ENCODE results near the gene NHS. TPM values are rescaled to one million over a fixed set of nuclear protein-coding genes. Genes with fewer than 3 reads are reported as not detected.

Gene NHS
- total RNA-seq, 1 donor from 2014 or later: 8.3 TPM

DNA sequence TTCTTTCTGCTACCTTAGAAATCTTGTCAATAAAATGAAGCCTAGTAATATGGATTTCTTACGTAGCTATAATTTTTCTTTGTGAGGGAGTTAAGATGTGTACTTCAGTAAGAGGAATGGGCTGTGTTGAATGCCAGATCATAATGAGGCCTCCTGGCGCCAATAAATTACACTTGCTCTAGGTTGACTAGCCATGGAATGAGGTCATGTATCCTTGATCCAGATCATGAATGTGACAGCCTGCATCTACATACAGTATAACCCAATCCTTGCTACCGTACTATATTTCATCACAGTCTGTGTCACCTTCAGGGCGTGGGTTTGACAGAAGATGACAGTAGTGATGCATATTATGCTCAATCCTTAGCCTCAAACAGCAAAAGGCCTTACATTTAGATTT lies 36.2 kb downstream of the NHS start:
- intact Hi-C loops (cut with micrococcal nuclease): no loop called here
- no peaks in the 10 kb centered on the region for H3K9me3 Mint-ChIP-seq
- DNase-seq (ENCODE audit: low spot score): no peak
- no peaks in the 10 kb centered on the region for H3K27me3 Mint-ChIP-seq (ENCODE audit: low read depth)
- H3K4me3 Mint-ChIP-seq (ENCODE audit: low read depth): no peak overlapping the region
- H3K4me1 Mint-ChIP-seq (ENCODE audit: low read depth): peaks cover 2% of the 10 kb centered on the region
- no peak overlapping the region for H3K27ac Mint-ChIP-seq
- no peaks in the 10 kb centered on the region for H3K36me3 Mint-ChIP-seq (ENCODE audit: low read depth)

DNA sequence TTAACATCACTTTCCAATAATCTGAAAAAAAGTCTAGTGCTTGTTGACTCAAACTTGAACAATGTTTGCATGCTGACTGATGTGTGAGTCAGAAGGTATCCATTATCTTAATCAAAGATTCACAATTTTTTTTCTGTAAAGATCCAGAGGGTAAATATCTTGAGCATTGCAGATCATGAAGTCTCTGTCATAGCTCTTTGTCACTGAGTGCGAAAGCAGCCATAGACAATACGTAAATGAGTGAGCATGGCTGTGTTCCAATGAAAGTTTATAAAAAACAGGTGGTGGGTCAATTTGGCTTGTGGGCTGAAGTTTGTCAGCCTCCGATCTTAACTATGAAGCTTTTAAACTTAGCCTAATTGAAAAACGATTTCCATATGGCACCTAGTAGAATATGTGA lies 37.7 kb downstream of the NHS start:
- intact Hi-C loops (cut with micrococcal nuclease): no loop called here
- no peak for DNase-seq (ENCODE audit: low spot score)
- Mint-ChIP-seq H3K4me3 (ENCODE audit: low read depth) (no peak overlapping the region), H3K9me3 (no peaks in the 10 kb centered on the region), H3K27ac (no peak overlapping the region), H3K36me3 (ENCODE audit: low read depth) (no peaks in the 10 kb centered on the region), H3K4me1 (ENCODE audit: low read depth) (peaks cover 2% of the 10 kb centered on the region), H3K27me3 (ENCODE audit: low read depth) (no peaks in the 10 kb centered on the region)

DNA sequence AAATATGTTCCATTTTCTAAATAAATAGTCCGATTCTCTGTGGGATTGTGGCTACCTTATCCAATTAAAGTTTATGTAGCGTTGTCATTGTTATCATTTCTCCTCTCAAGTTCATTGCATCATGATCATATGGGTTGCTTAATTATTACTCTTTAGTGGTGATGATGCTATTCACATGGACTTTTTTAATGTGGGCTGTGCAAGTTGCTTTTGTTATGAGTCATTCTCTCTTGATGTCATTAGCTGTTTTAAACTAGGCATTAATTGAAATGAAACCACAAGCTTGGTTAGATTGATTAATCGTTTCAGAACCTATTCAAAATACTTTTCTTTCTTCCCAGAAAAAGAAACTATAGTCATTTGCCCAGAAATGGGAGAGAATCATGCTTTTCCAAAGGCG lies 38.2 kb downstream of the NHS start:
- Mint-ChIP-seq H3K27ac (no peak overlapping the region), H3K4me1 (ENCODE audit: low read depth) (peaks cover 2% of the 10 kb centered on the region), H3K4me3 (ENCODE audit: low read depth) (no peak overlapping the region), H3K36me3 (ENCODE audit: low read depth) (no peaks in the 10 kb centered on the region), H3K9me3 (no peaks in the 10 kb centered on the region), H3K27me3 (ENCODE audit: low read depth) (no peaks in the 10 kb centered on the region)
- DNase-seq (ENCODE audit: low spot score): no peak
- intact Hi-C loops (cut with micrococcal nuclease): no loop called here

DNA sequence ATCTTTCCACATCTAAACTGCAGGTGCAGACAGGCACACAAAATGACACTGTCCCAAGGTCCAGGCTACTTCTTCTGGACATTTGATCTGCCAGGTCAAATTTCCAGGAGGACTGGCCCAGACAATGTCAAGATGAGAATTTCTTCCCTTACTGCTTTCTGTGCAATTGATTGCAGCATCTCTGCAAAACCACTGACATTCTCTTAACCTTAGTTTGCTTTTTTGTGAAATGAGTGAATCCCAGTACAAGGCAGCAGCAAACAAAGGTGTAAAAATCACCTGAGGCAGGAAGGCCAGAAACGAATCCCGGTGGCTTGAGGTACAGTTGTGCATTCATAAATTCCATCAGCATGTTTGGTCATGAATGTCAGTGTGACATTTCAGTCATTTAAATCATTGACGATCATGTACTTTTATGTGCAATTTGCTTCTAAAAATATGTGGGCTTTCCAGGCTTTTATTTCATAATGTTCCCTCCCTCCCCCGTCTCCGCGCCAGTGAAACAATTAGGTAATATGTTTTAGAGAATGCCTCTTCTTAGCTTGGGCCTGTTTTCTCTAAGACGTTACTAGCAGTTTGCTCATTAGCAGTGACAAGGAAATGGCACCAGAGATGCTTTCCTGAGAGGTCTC lies 39.1 kb downstream of the NHS start:
- H3K36me3 Mint-ChIP-seq (ENCODE audit: low read depth): no peaks in the 10 kb centered on the region
- peaks cover 2% of the 10 kb centered on the region for H3K4me1 Mint-ChIP-seq (ENCODE audit: low read depth)
- intact Hi-C loops (cut with micrococcal nuclease): no loop called here
- no peak for DNase-seq (ENCODE audit: low spot score)
- no peaks in the 10 kb centered on the region for H3K9me3 Mint-ChIP-seq
- no peak overlapping the region for H3K4me3 Mint-ChIP-seq (ENCODE audit: low read depth)
- H3K27ac Mint-ChIP-seq: no peak overlapping the region
- H3K27me3 Mint-ChIP-seq (ENCODE audit: low read depth): no peaks in the 10 kb centered on the region

DNA sequence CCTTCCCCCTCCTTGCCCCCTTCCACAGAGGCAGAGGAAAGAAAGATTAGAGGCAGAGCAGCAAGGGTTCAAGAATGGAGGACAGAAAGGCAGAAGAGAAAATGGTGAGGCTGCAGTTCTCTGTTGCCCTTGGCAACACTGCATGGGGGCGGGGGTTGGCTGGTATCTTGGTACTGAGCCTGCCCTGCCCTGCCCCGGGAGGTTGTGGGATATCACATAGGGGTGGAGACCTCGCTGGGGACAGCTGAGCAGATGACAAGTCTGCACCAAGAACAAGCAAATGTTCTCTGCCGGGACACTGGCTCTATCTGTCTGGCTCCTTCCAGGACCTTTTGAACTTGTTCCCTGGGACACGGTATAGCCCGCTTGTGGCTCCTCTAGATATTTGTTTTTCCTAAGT lies 39.8 kb downstream of the NHS start:
- no peak overlapping the region for H3K27ac Mint-ChIP-seq
- DNase-seq (ENCODE audit: low spot score): no peak
- intact Hi-C loops (cut with micrococcal nuclease): no loop called here

DNA sequence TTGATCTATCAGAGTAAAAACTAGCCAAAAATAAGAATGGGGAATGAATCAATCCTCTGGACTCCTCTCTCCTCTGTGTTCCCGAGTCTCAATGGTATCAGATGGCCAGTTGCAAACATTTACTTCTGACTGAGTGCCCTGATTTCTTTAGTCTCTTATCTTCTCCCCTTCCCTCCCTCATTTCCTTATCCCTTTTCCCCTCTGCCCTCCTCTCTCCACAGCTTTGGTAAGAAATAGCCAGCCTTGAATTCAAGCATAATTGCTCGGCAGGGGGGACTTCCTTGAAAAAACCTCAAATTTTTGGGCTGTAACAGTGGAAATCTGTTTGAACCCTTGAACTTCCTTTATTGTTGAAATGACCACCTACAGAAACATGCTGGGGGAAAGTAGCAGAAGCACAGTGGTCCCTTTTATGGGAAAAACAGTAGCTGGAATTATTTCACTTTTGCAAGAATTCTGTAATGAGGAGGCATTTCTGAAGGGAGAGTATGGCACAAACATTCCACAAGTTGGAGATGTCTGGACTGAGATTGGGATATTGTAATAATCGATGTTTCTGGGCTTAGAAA lies 40.3 kb downstream of the NHS start:
- DNase-seq (ENCODE audit: low spot score): no peak
- no peaks in the 10 kb centered on the region for H3K36me3 Mint-ChIP-seq (ENCODE audit: low read depth)
- no peak overlapping the region for H3K4me3 Mint-ChIP-seq (ENCODE audit: low read depth)
- H3K4me1 Mint-ChIP-seq (ENCODE audit: low read depth): peaks cover 2% of the 10 kb centered on the region
- no peaks in the 10 kb centered on the region for H3K9me3 Mint-ChIP-seq
- H3K27ac Mint-ChIP-seq: no peak overlapping the region
- H3K27me3 Mint-ChIP-seq (ENCODE audit: low read depth): no peaks in the 10 kb centered on the region
- intact Hi-C loops (cut with micrococcal nuclease): no loop called here

More for the DNA sequence above, 39.8 kb downstream of the NHS start:
- no peaks in the 10 kb centered on the region for H3K9me3 Mint-ChIP-seq
- peaks cover 2% of the 10 kb centered on the region for H3K4me1 Mint-ChIP-seq (ENCODE audit: low read depth)
- H3K27me3 Mint-ChIP-seq (ENCODE audit: low read depth): no peaks in the 10 kb centered on the region
- H3K4me3 Mint-ChIP-seq (ENCODE audit: low read depth): no peak overlapping the region
- no peaks in the 10 kb centered on the region for H3K36me3 Mint-ChIP-seq (ENCODE audit: low read depth)

DNA sequence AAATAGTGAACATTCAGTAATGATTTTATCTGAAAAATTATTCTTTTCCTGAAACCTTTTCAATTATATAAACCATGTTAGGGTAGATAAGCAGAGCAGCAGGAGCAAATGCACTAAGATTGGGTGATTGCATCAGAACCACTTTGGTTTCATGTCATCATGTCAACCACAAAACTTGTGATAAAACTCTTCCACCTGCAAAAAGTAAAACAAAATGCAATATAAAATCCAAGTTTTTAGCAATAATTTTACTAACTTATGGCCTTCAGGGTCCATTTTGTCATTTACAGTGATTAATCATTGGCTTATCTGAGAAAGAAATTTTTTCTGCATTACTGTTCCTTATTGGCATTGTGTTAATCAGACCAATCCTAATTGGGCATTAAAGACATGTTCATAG lies 42.4 kb downstream of the NHS start:
- Mint-ChIP-seq H3K4me1 (ENCODE audit: low read depth) (peaks cover 2% of the 10 kb centered on the region), H3K27me3 (ENCODE audit: low read depth) (no peaks in the 10 kb centered on the region), H3K9me3 (no peaks in the 10 kb centered on the region)

DNA sequence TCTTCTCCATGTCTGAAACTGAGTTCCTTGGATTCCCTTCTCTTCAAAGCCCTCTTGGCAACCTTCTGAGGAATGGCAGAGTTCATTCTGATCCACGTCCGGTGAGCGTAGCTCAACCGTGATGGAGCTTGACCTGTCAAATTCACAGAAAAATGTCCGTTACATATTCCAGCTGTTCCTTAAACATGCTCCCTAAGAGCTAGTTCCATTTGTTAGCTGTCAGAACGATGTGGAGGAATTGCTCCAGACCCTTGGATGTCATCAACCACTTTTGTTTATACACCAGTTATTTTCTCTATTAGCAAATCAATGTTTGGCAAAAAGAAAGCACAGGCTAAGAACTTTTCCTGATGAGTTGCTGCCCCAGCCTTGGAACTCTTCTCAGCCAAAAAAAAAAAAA lies 50.1 kb downstream of the NHS start:
- no peaks in the 10 kb centered on the region for H3K9me3 Mint-ChIP-seq
- H3K27ac Mint-ChIP-seq: no peak overlapping the region
- no peaks in the 10 kb centered on the region for H3K4me1 Mint-ChIP-seq (ENCODE audit: low read depth)
- no peak for DNase-seq (ENCODE audit: low spot score)
- no peaks in the 10 kb centered on the region for H3K36me3 Mint-ChIP-seq (ENCODE audit: low read depth)
- intact Hi-C loops (cut with micrococcal nuclease): no loop called here
- no peaks in the 10 kb centered on the region for H3K27me3 Mint-ChIP-seq (ENCODE audit: low read depth)
- no peak overlapping the region for H3K4me3 Mint-ChIP-seq (ENCODE audit: low read depth)

More for the DNA sequence above, 42.4 kb downstream of the NHS start:
- Mint-ChIP-seq H3K36me3 (ENCODE audit: low read depth) (no peaks in the 10 kb centered on the region), H3K4me3 (ENCODE audit: low read depth) (no peak overlapping the region), H3K27ac (no peak overlapping the region)
- no peak for DNase-seq (ENCODE audit: low spot score)
- intact Hi-C loops (cut with micrococcal nuclease): no loop called here

DNA sequence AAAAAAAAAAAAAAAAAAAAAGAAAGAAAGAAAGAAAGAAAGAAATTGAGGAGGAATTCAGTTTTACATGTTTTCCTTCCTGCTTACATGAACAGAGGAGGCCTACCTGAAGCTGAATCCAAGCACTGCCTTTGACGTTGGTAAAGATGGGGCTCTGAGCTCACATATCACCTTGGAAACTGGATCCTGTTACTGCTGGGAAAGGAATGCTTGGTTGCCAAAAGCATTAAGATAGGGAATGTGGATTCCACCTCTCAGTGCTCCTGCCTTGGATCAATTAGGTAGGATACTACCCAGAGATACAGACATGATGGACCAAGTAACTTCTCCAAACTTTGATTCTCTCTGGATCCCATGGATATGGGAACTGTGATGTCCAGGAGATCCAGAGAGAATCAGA lies 50.6 kb downstream of the NHS start:
- Mint-ChIP-seq H3K27ac (no peak overlapping the region), H3K27me3 (ENCODE audit: low read depth) (no peaks in the 10 kb centered on the region), H3K9me3 (no peaks in the 10 kb centered on the region), H3K4me3 (ENCODE audit: low read depth) (no peak overlapping the region), H3K36me3 (ENCODE audit: low read depth) (no peaks in the 10 kb centered on the region), H3K4me1 (ENCODE audit: low read depth) (no peaks in the 10 kb centered on the region)
- intact Hi-C loops (cut with micrococcal nuclease): no loop called here
- DNase-seq (ENCODE audit: low spot score): no peak

DNA sequence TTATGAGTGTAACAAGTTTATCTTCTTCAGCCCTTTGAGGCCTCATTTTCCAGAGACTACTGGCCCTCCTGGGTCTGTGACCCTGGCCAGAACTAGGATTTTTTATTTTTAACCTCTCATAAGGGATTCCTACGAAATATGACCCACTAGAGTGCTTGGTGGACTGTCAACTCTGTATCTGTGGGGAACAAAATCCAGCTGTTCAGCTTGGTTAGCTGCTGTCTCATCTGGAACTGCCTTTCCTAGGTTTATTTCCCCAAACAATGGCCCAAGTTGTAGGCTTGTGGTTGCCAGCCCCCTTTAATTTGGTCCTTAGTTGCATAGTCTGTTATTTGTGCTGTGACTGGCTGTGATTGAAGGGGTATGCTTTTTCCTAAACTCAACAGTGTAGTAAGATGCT lies 56.2 kb downstream of the NHS start:
- H3K4me1 Mint-ChIP-seq (ENCODE audit: low read depth): no peaks in the 10 kb centered on the region

DNA sequence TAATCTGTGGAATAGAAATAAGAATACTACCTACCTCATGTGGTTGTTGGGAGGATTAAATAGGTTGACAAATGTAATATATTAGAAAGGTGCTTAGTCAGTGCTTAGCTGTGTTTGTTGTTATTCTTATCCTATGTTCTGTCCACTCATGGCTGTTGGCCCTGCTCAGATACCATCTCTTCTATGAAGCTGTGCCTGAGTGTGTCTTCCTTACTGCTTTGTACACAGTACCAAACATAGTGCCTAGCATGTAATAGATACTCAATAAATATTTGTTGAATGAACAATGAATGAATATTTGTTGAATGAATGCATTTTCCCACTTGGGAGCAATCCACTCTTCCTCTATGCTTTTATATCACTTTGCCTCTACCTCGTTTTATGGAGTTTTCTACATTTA lies 57.2 kb downstream of the NHS start:
- H3K4me3 Mint-ChIP-seq (ENCODE audit: low read depth): no peak overlapping the region
- no peaks in the 10 kb centered on the region for H3K9me3 Mint-ChIP-seq
- intact Hi-C loops (cut with micrococcal nuclease): no loop called here

More for the DNA sequence above, 56.2 kb downstream of the NHS start:
- no peak for DNase-seq (ENCODE audit: low spot score)
- no peaks in the 10 kb centered on the region for H3K36me3 Mint-ChIP-seq (ENCODE audit: low read depth)
- no peak overlapping the region for H3K27ac Mint-ChIP-seq
- intact Hi-C loops (cut with micrococcal nuclease): no loop called here
- H3K9me3 Mint-ChIP-seq: no peaks in the 10 kb centered on the region
- no peak overlapping the region for H3K4me3 Mint-ChIP-seq (ENCODE audit: low read depth)
- H3K27me3 Mint-ChIP-seq (ENCODE audit: low read depth): no peaks in the 10 kb centered on the region

DNA sequence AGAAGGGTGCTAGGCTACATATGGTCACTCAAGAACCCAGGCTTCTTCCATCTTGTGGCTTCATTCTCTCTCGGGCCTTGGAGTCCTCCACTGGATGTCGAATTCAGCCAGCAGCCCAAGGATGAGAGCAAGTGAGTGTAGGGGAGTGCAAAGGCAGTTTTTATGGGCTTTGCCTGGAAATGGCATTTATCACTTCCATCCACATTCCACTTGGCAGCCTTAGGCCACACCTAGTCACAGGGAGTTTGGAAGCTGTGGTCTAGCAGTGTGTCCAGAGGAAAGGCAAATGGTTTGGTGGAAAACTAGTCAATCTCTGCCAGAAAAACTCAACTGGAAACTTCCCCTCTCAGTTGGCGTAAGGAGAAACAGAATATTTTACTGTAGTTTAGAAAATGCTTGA lies 59.0 kb downstream of the NHS start:
- intact Hi-C loops (cut with micrococcal nuclease): no loop called here
- no peak overlapping the region for H3K27ac Mint-ChIP-seq
- H3K36me3 Mint-ChIP-seq (ENCODE audit: low read depth): no peaks in the 10 kb centered on the region
- no peaks in the 10 kb centered on the region for H3K9me3 Mint-ChIP-seq
- H3K27me3 Mint-ChIP-seq (ENCODE audit: low read depth): no peaks in the 10 kb centered on the region
- H3K4me3 Mint-ChIP-seq (ENCODE audit: low read depth): no peak overlapping the region
- no peak for DNase-seq (ENCODE audit: low spot score)
- H3K4me1 Mint-ChIP-seq (ENCODE audit: low read depth): no peaks in the 10 kb centered on the region

More for the DNA sequence above, 57.2 kb downstream of the NHS start:
- DNase-seq (ENCODE audit: low spot score): no peak
- no peak overlapping the region for H3K27ac Mint-ChIP-seq
- H3K4me1 Mint-ChIP-seq (ENCODE audit: low read depth): no peaks in the 10 kb centered on the region
- no peaks in the 10 kb centered on the region for H3K27me3 Mint-ChIP-seq (ENCODE audit: low read depth)
- H3K36me3 Mint-ChIP-seq (ENCODE audit: low read depth): no peaks in the 10 kb centered on the region

DNA sequence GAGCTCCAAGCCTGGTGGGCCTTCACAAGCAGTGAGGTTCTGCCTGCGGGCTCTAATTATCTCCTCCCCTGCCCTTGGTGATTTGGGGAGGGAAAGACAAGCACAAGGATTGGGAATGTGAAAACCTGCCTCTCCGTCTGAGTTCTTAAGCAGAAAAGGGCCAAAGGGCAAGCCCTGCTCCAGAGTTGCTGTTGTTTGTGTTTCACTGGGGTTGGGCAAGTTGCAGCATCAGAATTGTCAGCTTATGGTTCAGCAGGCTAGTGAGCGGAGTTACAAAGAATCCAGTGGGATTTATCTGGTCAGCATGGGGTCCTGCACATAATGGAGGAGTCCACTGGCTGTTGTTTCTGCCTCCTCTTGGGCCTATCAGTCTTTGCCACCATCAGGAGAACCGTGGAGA lies 60.5 kb downstream of the NHS start:
- no peak for DNase-seq (ENCODE audit: low spot score)
- H3K9me3 Mint-ChIP-seq: no peaks in the 10 kb centered on the region
- intact Hi-C loops (cut with micrococcal nuclease): no loop called here
- H3K27me3 Mint-ChIP-seq (ENCODE audit: low read depth): no peaks in the 10 kb centered on the region
- no peak overlapping the region for H3K4me3 Mint-ChIP-seq (ENCODE audit: low read depth)
- no peaks in the 10 kb centered on the region for H3K36me3 Mint-ChIP-seq (ENCODE audit: low read depth)
- no peaks in the 10 kb centered on the region for H3K4me1 Mint-ChIP-seq (ENCODE audit: low read depth)
- no peak overlapping the region for H3K27ac Mint-ChIP-seq

DNA sequence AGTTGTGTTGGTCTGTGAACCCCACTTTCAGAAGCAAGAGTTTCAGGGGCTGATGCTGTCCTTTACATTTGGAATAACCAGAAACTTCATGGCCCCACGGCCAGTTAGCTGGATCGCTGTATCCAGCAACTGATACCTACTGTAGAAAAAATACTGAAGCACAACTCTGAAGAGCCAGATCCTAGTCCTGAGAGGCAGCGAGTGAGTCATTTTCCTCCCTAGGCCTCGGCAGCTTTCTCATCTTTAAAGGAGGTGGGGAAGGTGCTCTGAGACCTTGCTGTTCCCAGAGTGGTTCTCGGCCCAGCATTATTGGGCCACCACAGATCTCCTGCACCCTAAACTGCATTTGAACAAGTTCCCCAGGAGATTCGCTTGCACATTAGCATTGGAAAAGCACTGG lies 63.2 kb downstream of the NHS start:
- H3K9me3 Mint-ChIP-seq: no peaks in the 10 kb centered on the region
- intact Hi-C loops (cut with micrococcal nuclease): no loop called here
- no peak for DNase-seq (ENCODE audit: low spot score)
- H3K36me3 Mint-ChIP-seq (ENCODE audit: low read depth): no peaks in the 10 kb centered on the region
- no peaks in the 10 kb centered on the region for H3K27me3 Mint-ChIP-seq (ENCODE audit: low read depth)
- no peak overlapping the region for H3K27ac Mint-ChIP-seq
- no peaks in the 10 kb centered on the region for H3K4me1 Mint-ChIP-seq (ENCODE audit: low read depth)
- H3K4me3 Mint-ChIP-seq (ENCODE audit: low read depth): no peak overlapping the region

All from activated T-helper 2 cell treated with anti-CD3 and anti-CD28 coated beads, Interferon-gamma antibody, Interleukin-2, Interleukin-4, amounts not matched to agents 10 μg/mL and 5 μg/mL and 100 μg/mL, durations not matched to agents 14 hours and 24 hours and 36 hours (primary cell).